Neural progenitor cell (in vitro differentiated cells): ENCODE data around the gene DYNLT3.

Experiments
- EZH2 ChIP-seq: fragments of 200-600 bp; sonication (generic); IDR thresholded peaks from 2 replicates; pipeline ENCODE4 v1.6.1; 2017; ENCODE audit warnings: antibody characterized with exemption, mild to moderate bottlenecking, moderate library complexity
- EZH2phosphoT487 ChIP-seq: fragments of 200-600 bp; sonication (generic); IDR thresholded peaks from 2 replicates; pipeline ENCODE4 v1.6.1; 2017; ENCODE audit warnings: antibody characterized with exemption
- TF ChIP-seq, protein P1 (sequence below): fragments of 200-600 bp; sonication (generic); IDR thresholded peaks from 2 replicates; pipeline ENCODE4 v1.5.1; 2017; ENCODE audit warnings: antibody characterized with exemption, mild to moderate bottlenecking

DNA sequence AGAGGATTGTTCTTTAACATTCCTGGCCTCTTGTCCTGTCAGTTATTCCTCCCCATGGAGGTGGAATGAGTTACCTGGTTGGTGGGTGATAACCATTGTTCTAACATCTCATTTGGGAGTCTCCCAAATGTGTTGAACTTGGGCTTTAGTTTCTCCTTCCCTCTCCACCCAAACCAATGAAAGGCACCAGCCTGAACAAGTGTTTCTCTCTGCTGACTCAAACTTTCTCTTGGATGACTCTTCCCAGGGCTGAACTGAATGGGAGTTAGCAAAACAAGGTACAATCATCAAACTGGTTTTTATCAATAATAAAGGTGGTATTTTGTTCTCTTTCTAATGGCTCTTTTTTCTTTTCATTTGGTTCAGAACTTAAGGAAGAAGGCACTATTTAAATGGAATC lies 2.7 kb downstream of the DYNLT3 start:
- TF ChIP-seq EZH2 (no peak), EZH2phosphoT487 (no peak)
- TF ChIP-seq, protein P1, sequence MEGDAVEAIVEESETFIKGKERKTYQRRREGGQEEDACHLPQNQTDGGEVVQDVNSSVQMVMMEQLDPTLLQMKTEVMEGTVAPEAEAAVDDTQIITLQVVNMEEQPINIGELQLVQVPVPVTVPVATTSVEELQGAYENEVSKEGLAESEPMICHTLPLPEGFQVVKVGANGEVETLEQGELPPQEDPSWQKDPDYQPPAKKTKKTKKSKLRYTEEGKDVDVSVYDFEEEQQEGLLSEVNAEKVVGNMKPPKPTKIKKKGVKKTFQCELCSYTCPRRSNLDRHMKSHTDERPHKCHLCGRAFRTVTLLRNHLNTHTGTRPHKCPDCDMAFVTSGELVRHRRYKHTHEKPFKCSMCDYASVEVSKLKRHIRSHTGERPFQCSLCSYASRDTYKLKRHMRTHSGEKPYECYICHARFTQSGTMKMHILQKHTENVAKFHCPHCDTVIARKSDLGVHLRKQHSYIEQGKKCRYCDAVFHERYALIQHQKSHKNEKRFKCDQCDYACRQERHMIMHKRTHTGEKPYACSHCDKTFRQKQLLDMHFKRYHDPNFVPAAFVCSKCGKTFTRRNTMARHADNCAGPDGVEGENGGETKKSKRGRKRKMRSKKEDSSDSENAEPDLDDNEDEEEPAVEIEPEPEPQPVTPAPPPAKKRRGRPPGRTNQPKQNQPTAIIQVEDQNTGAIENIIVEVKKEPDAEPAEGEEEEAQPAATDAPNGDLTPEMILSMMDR: no peak
